IMR-90 (cell line): ENCODE results near the gene CYP27B1. TPM values are rescaled to one million over a fixed set of nuclear protein-coding genes. Genes with fewer than 3 reads are reported as not detected.

Experiments
- ATAC-seq: fragments of 200-7000 bp; cut with Tn5 transposase; 2 replicates; pipeline ENCODE4 v1.9.1; 2020; ENCODE audit warnings: low read depth, mild to moderate bottlenecking, moderate library complexity
- BruUV-seq: library from RNA; stranded (reverse); fragments of 400-500 nt; replicated peaks from 2 replicates; lab custom pipeline; 2021; lab: Mats Ljungman, UMichigan
- CTCF ChIA-PET: fragments of 300-600 bp; formaldehyde crosslinking; extraction: SDS; loops from one replicate; lab custom pipeline; 2021; ENCODE audit warnings: antibody characterized with exemption; lab: Yijun Ruan, JAX
- POLR2A ChIA-PET: fragments of 300-600 bp; sonication (Branson Sonifier 250); formaldehyde crosslinking; loops from one replicate; lab custom pipeline; 2022; ENCODE audit warnings: antibody characterized with exemption; ENCODE audit not compliant: unreplicated experiment; lab: Charles Lee
- DNase-seq: peaks from one replicate; pipeline ENCODE4 v3.0.0; 2013
- H2AFZ ChIP-seq: replicated peaks from 2 replicates; pipeline ENCODE3; 2013; ENCODE audit warnings: low read length, mild to moderate bottlenecking; ENCODE audit not compliant: poor library complexity
- H2AK5ac ChIP-seq: 2 replicates; pipeline ENCODE4 v1.6.1; 2013; ENCODE audit warnings: low read depth, low read length, inconsistent platforms
- H2AK9ac ChIP-seq: replicated peaks from 2 replicates; pipeline ENCODE3; 2013; ENCODE audit warnings: mild to moderate bottlenecking, low read depth, low read length, moderate library complexity; ENCODE audit not compliant: poor library complexity
- H2BK120ac ChIP-seq: 2 replicates; pipeline ENCODE4 v1.6.1; 2013; ENCODE audit warnings: low read depth, low read length, inconsistent platforms
- H2BK15ac ChIP-seq: 3 replicates; pipeline ENCODE4 v1.6.1; 2013; ENCODE audit warnings: low read depth, low read length, inconsistent platforms
- H2BK20ac ChIP-seq: 2 replicates; pipeline ENCODE4 v1.6.1; 2013; ENCODE audit warnings: low read depth, mild to moderate bottlenecking, inconsistent platforms, low read length, moderate library complexity
- H2BK5ac ChIP-seq: 2 replicates; pipeline ENCODE4 v1.6.1; 2013; ENCODE audit warnings: mild to moderate bottlenecking, low read depth, low read length, inconsistent platforms; ENCODE audit not compliant: poor library complexity, severe bottlenecking
- H3K14ac ChIP-seq: replicated peaks from 2 replicates; pipeline ENCODE4 v1.6.1; 2013; ENCODE audit warnings: low read depth, low read length, inconsistent platforms
- H3K18ac ChIP-seq: 2 replicates; pipeline ENCODE4 v1.6.1; 2013; ENCODE audit warnings: low read depth, low read length, control low read depth
- H3K23ac ChIP-seq: 2 replicates; pipeline ENCODE4 v1.6.1; 2013; ENCODE audit warnings: low read depth, low read length, inconsistent platforms
- H3K27ac ChIP-seq: 2 replicates; pipeline ENCODE4 v1.5.1; 2013; ENCODE audit warnings: mild to moderate bottlenecking, control low read depth, low read length; ENCODE audit not compliant: insufficient read depth
- H3K27me3 ChIP-seq: 2 replicates; pipeline ENCODE4 v1.6.1; 2013; ENCODE audit warnings: low read length; ENCODE audit not compliant: control insufficient read depth, insufficient read depth
- H3K36me3 ChIP-seq: 2 replicates; pipeline ENCODE4 v1.6.1; 2013; ENCODE audit warnings: low read length, mixed read lengths; ENCODE audit not compliant: control insufficient read depth, insufficient read depth
- H3K4ac ChIP-seq: 2 replicates; pipeline ENCODE4 v1.6.1; 2013; ENCODE audit warnings: low read depth, low read length, inconsistent platforms
- H3K4me1 ChIP-seq: 2 replicates; pipeline ENCODE4 v1.6.1; 2013; ENCODE audit warnings: low read length, mixed read lengths; ENCODE audit not compliant: control insufficient read depth, insufficient read depth
- H3K4me2 ChIP-seq: 2 replicates; pipeline ENCODE4 v1.6.1; 2013; ENCODE audit warnings: low read depth, mild to moderate bottlenecking, control low read depth, low read length, moderate library complexity
- H3K4me3 ChIP-seq: 2 replicates; pipeline ENCODE4 v1.5.1; 2013; ENCODE audit warnings: low read depth, mild to moderate bottlenecking, control low read depth, low read length, moderate library complexity; ENCODE audit not compliant: insufficient read depth
- H3K56ac ChIP-seq: 2 replicates; pipeline ENCODE4 v1.6.1; 2013; ENCODE audit warnings: low read length, inconsistent platforms; ENCODE audit not compliant: insufficient read depth; ENCODE audit errors: extremely low read depth
- H3K79me1 ChIP-seq, 2 experiments: 2 replicates each; pipeline ENCODE4 v1.6.1; 2013; ENCODE audit warnings: low read length in 2 of 2, inconsistent platforms in 1 of 2, low read depth in 1 of 2
- H3K9ac ChIP-seq: 2 replicates; pipeline ENCODE4 v1.6.1; 2013; ENCODE audit warnings: low read depth, low read length, control low read depth
- H3K9me1 ChIP-seq: 2 replicates; pipeline ENCODE4 v1.6.1; 2013; ENCODE audit warnings: low read length, inconsistent platforms; ENCODE audit not compliant: insufficient read depth
- H3K9me3 ChIP-seq: 2 replicates; pipeline ENCODE4 v1.6.1; 2013; ENCODE audit warnings: low read length; ENCODE audit not compliant: control insufficient read depth, insufficient read depth
- H4K20me1 ChIP-seq: 2 replicates; pipeline ENCODE4 v1.6.1; 2013; ENCODE audit warnings: low read length, inconsistent platforms; ENCODE audit not compliant: insufficient read depth
- H4K5ac ChIP-seq: 2 replicates; pipeline ENCODE4 v1.6.1; 2013; ENCODE audit warnings: mild to moderate bottlenecking, low read depth, low read length, control low read depth
- H4K8ac ChIP-seq, 2 experiments: 2 replicates each; pipeline ENCODE4 v1.6.1; 2013; ENCODE audit warnings: low read depth in 2 of 2, low read length in 2 of 2, control low read depth in 1 of 2, inconsistent platforms in 1 of 2
- H4K91ac ChIP-seq: 2 replicates; pipeline ENCODE4 v1.6.1; 2013; ENCODE audit warnings: low read depth, low read length, inconsistent platforms; ENCODE audit not compliant: insufficient read depth
- BHLHE40 ChIP-seq: fragments of 150-350 bp; IDR thresholded peaks from 2 replicates; pipeline ENCODE4 v1.6.1; 2016; ENCODE audit warnings: mild to moderate bottlenecking, low read depth, low read length
- CEBPB ChIP-seq: IDR thresholded peaks from 2 replicates; pipeline ENCODE4 v1.6.1; 2012; ENCODE audit warnings: low read depth, low read length, improper control_type of control experiment
- CHD1 ChIP-seq: IDR thresholded peaks from 2 replicates; pipeline ENCODE4 v1.6.1; 2012; ENCODE audit warnings: low read depth, low read length, improper control_type of control experiment
- ELK1 ChIP-seq: fragments of 150-350 bp; IDR thresholded peaks from 2 replicates; pipeline ENCODE4 v1.6.1; 2016; ENCODE audit warnings: low read depth, mild to moderate bottlenecking, low read length, moderate library complexity, borderline replicate concordance
- FOS ChIP-seq: fragments of 150-350 bp; IDR thresholded peaks from 2 replicates; pipeline ENCODE4 v1.6.1; 2016; ENCODE audit warnings: low read depth, low read length
- MAZ ChIP-seq: IDR thresholded peaks from 2 replicates; pipeline ENCODE4 v1.6.1; 2012; ENCODE audit warnings: low read depth, mild to moderate bottlenecking, low read length, improper control_type of control experiment, moderate library complexity, borderline replicate concordance
- MXI1 ChIP-seq: IDR thresholded peaks from 2 replicates; pipeline ENCODE4 v1.6.1; 2012; ENCODE audit warnings: low read depth, mild to moderate bottlenecking, low read length, moderate library complexity, borderline replicate concordance
- NFE2L2 ChIP-seq: fragments of 150-350 bp; IDR thresholded peaks from 2 replicates; pipeline ENCODE4 v1.6.1; 2016; ENCODE audit warnings: low read depth, mild to moderate bottlenecking, low read length
- POLR2A ChIP-seq: IDR thresholded peaks from 2 replicates; pipeline ENCODE4 v1.6.1; 2012; ENCODE audit warnings: mild to moderate bottlenecking, low read depth, low read length
- RAD21 ChIP-seq: IDR thresholded peaks from 2 replicates; pipeline ENCODE4 v1.6.1; 2012; ENCODE audit warnings: low read length, improper control_type of control experiment
- RCOR1 ChIP-seq: IDR thresholded peaks from 2 replicates; pipeline ENCODE4 v1.6.1; 2012; ENCODE audit warnings: mild to moderate bottlenecking, low read length, improper control_type of control experiment; ENCODE audit not compliant: insufficient replicate concordance
- RFX5 ChIP-seq: IDR thresholded peaks from 2 replicates; pipeline ENCODE4 v1.8.0; 2012; ENCODE audit warnings: low read depth, mild to moderate bottlenecking, low read length, moderate library complexity
- SMC3 ChIP-seq: fragments of 150-350 bp; IDR thresholded peaks from 2 replicates; pipeline ENCODE4 v1.6.1; 2016; ENCODE audit warnings: low read depth, mild to moderate bottlenecking, antibody characterized with exemption, low read length, moderate library complexity
- USF2 ChIP-seq: fragments of 150-350 bp; IDR thresholded peaks from 2 replicates; pipeline ENCODE4 v1.6.1; 2017; ENCODE audit warnings: mild to moderate bottlenecking, antibody characterized with exemption, low read length, low read depth
- WGBS, 2 experiments: methylation state at CpG; one replicate each; pipeline versions ENCODE4 v1.1.5 to v1.1.7; 2013; ENCODE audit warnings: missing lambda C conversion rate in 2 of 2; ENCODE audit not compliant: insufficient read length in 1 of 2; ENCODE audit errors: extremely low coverage in 2 of 2; 5-methylcytosine and 5-hydroxymethylcytosine counted together
- dilution Hi-C: fragments of 300-500 bp; cut with HindIII; formaldehyde crosslinking; loops from one replicate; pipeline ENCODE4 v1.14.3; 2018; ENCODE audit warnings: low sequenced_read_pairs; ENCODE audit not compliant: unreplicated experiment
- in situ Hi-C: fragments of 300-500 bp; cut with MboI; formaldehyde crosslinking; loops from 3 replicates; pipeline ENCODE4 v1.14.3; 2019; ENCODE audit warnings: low sequenced_read_pairs, inconsistent platforms, mixed read lengths
- intact Hi-C: fragments of 100-400 bp; cut with micrococcal nuclease; formaldehyde crosslinking; loops from 2 replicates; pipeline ENCODE4 v1.10.0; 2022
- polyA plus RNA-seq, 3 experiments: library from polyadenylated mRNA; depleted of rRNA; stranded (reverse); fragments of >200 nt; gene quantifications; 2 replicates each; pipeline ENCODE4 v1.2.3, GENCODE V29; 2012; ENCODE audit warnings: low replicate concordance in 1 of 3
- total RNA-seq: library from RNA; depleted of rRNA; stranded (reverse); fragments of >200 nt; gene quantifications from 2 replicates; pipeline ENCODE4 v1.2.3, GENCODE V29; 2012
- TF ChIP-seq, protein P1 (sequence below): conservative IDR thresholded peaks from 2 replicates; pipeline ENCODE4 v1.5.1; 2012; ENCODE audit warnings: mild to moderate bottlenecking, low read depth, low read length, improper control_type of control experiment

CYP27B1 gene
- total and polyA plus RNA-seq, 2 of the 4 experiments (the other 2 are of a cell fraction): 0.36 to 1.3 TPM

DNA sequence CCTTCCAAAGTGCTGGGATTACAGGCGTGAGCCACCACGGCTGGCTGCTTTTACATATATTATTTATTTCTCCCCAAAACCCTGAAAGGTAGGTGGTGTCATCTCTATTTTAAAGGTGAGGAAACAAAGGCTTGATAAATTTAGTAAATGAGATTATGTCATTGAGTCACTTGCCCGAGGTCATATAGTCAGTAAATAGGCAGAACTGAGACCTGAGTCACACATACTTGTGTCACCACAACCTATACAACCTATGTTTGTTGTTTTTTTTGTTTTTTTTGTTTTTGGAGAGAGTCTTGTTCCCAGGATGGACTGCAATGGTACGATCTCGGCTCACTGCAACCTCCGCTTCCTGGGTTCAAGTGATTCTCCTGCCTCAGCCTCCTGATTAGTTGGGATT lies 28.5 kb upstream of the CYP27B1 start:
- peaks cover 2% of the 10 kb centered on the region; the same call in 1 of the 2 replicates for H3K4me1 ChIP-seq
- H4K91ac ChIP-seq: no peak overlapping the region
- no peaks in the 10 kb centered on the region for H3K9me3 ChIP-seq
- H3K27me3 ChIP-seq: no peaks in the 10 kb centered on the region
- CTCF ChIA-PET: no interaction called here
- POLR2A ChIA-PET: interaction anchor here (0.6 kb wide), 1 partner anchor 71 kb away, joined by 4 read pairs; no protein-coding TSS in a partner anchor
- H3K27ac ChIP-seq: no peak overlapping the region
- ATAC-seq: no peak
- in situ Hi-C loops (no loop called here), intact Hi-C loops (no loop called here), dilution Hi-C loops (no loop called here)
- no peak overlapping the region for H3K4me3 ChIP-seq
- H3K14ac ChIP-seq: no peak overlapping the region
- no peak overlapping the region for H2BK5ac ChIP-seq
- H3K4ac ChIP-seq: no peak overlapping the region
- H2BK120ac ChIP-seq: no peak overlapping the region
- no peaks in the 10 kb centered on the region for H3K9me1 ChIP-seq
- H3K79me1 ChIP-seq: peaks cover 21 to 23% of the 10 kb centered on the region in 2 experiments
- no peak overlapping the region for H3K23ac ChIP-seq
- H2AK5ac ChIP-seq: no peak overlapping the region
- WGBS, 2 experiments: no CpG with 5 or more reads among the region's 6 CpGs
- no peak overlapping the region for H3K9ac ChIP-seq
- no peak overlapping the region for H2BK15ac ChIP-seq
- DNase-seq: peak; percentile 37
- no peak overlapping the region for H2AFZ ChIP-seq
- H3K4me2 ChIP-seq: no peak overlapping the region
- H3K36me3 ChIP-seq: peaks cover 39% of the 10 kb centered on the region
- no peak overlapping the region for H2BK20ac ChIP-seq
- no peak overlapping the region for H3K18ac ChIP-seq
- no peak overlapping the region for H4K5ac ChIP-seq
- no peak overlapping the region for H3K56ac ChIP-seq
- no peak for TF ChIP-seq NFE2L2
- no peak for TF ChIP-seq POLR2A
- TF ChIP-seq CHD1: no peak
- TF ChIP-seq RFX5: no peak
- no peak for TF ChIP-seq USF2
- TF ChIP-seq RCOR1: no peak
- TF ChIP-seq MXI1: no peak
- TF ChIP-seq, protein P1, sequence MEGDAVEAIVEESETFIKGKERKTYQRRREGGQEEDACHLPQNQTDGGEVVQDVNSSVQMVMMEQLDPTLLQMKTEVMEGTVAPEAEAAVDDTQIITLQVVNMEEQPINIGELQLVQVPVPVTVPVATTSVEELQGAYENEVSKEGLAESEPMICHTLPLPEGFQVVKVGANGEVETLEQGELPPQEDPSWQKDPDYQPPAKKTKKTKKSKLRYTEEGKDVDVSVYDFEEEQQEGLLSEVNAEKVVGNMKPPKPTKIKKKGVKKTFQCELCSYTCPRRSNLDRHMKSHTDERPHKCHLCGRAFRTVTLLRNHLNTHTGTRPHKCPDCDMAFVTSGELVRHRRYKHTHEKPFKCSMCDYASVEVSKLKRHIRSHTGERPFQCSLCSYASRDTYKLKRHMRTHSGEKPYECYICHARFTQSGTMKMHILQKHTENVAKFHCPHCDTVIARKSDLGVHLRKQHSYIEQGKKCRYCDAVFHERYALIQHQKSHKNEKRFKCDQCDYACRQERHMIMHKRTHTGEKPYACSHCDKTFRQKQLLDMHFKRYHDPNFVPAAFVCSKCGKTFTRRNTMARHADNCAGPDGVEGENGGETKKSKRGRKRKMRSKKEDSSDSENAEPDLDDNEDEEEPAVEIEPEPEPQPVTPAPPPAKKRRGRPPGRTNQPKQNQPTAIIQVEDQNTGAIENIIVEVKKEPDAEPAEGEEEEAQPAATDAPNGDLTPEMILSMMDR: no peak
- TF ChIP-seq MAZ: no peak
- no peak for TF ChIP-seq ELK1
- no peak for TF ChIP-seq CEBPB
- TF ChIP-seq BHLHE40: no peak
- no peak for TF ChIP-seq RAD21
- TF ChIP-seq FOS: no peak
- TF ChIP-seq SMC3: no peak
- no peak overlapping the region for H4K8ac ChIP-seq
- BruUV-seq: no TSS peak
- no peak overlapping the region for H2AK9ac ChIP-seq
- peaks cover 3% of the 10 kb centered on the region; the same call in 1 of the 2 replicates for H4K20me1 ChIP-seq
